ENCODE results near the gene SH3PXD2A.

Gene SH3PXD2A

DNA sequence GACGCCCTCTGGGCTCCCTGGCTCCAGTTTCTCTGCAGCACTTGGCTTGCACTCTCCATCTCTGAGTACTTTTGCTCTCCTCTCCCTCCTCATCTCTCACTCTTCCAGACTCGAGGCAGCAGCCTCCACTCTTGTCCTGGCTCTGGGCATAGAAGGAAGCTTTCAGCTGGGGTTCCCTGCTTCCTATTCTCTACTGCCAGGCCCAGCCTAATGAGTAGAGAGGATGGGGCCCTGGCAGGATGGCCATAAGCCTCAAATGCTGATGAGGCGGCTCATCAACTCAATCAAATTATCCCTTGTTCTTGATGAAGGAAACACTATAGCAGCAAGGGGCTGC is 306.1 kb downstream of the SH3PXD2A start:
- DNase-seq (ENCODE audit: low spot score in 2 of 2), result no peak
- Mint-ChIP-seq H3K9me3 (no peaks in the 10 kb centered on the region), H3K4me3 (no peak overlapping the region), H3K27ac (no peak overlapping the region), H3K36me3 (no peaks in the 10 kb centered on the region), H3K27me3 (peaks cover 10% of the 10 kb centered on the region), H3K4me1 (peaks cover 15% of the 10 kb centered on the region)
- no peak for ATAC-seq (ENCODE audit: low read depth)

DNA sequence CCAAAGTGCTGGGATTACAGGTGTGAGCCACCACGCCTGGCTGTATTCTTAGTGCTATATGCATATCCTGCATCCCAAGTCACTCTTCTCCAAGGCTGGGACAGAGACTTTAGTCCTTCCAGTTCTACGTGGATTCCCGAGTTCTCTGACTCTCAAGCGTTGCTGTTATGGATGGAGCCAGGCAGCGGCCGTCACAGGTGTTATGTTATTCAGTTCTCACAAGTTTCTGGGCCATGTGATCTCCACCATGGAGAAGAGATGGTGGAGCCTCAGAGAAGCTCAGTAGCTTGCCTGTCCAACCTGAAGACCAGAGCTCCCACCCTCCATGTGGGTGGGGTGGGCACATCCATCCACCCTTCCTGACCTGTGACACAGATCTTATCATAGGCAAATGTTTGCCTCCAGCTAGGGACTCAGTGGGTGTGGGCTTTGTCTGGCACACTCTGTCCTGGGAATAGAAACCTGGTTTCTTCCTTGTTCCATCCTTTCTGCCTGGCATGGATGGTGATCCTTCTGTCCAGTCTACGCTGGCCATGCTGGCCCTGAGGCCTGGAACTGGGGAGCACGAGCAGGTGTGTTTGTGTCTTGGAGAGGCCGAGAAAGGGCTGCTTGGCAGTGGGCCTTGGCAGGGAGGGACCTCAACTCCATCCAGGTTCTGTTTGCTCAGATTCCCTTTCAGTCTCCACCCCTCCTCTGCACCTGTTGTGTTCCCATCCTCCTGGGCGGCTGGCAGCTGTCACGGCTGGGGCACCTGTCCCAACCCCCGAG is 306.6 kb downstream of the SH3PXD2A start:
- Mint-ChIP-seq H3K4me3 (no peak overlapping the region), H3K4me1 (peaks cover 13% of the 10 kb centered on the region), H3K36me3 (no peaks in the 10 kb centered on the region), H3K27ac (no peak overlapping the region), H3K9me3 (no peaks in the 10 kb centered on the region), H3K27me3 (peaks cover 7% of the 10 kb centered on the region)
- DNase-seq (ENCODE audit: low spot score in 2 of 2) (no peak), ATAC-seq (ENCODE audit: low read depth) (no peak)

DNA sequence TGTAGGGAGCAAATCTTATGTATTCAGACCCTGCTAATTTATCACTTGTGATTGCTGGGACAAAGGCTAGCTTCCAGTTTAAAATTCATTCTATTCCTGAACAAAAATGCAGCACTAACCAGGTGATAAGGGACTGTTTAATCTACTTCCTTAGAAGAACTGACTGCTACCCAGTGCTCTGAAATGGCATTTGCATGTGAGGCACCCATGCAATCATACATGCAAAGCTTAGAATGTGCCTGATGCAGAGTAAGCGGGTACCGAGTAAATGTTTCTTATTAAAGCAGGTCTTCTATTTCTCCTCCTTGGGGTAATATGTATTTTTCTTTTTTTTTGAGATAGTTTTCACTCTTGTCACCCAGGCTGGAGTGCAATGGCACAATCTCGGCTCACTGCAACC is 307.4 kb downstream of the SH3PXD2A start:
- H3K9me3 Mint-ChIP-seq, result no peaks in the 10 kb centered on the region
- peaks cover 18% of the 10 kb centered on the region for H3K4me1 Mint-ChIP-seq
- no peak overlapping the region for H3K4me3 Mint-ChIP-seq
- DNase-seq (ENCODE audit: low spot score in 2 of 2), result no peak
- no peaks in the 10 kb centered on the region for H3K36me3 Mint-ChIP-seq
- peak; percentile 89 for ATAC-seq (ENCODE audit: low read depth)
- H3K27ac Mint-ChIP-seq, result peak overlapping the region; percentile 22
- peaks cover 7% of the 10 kb centered on the region for H3K27me3 Mint-ChIP-seq

DNA sequence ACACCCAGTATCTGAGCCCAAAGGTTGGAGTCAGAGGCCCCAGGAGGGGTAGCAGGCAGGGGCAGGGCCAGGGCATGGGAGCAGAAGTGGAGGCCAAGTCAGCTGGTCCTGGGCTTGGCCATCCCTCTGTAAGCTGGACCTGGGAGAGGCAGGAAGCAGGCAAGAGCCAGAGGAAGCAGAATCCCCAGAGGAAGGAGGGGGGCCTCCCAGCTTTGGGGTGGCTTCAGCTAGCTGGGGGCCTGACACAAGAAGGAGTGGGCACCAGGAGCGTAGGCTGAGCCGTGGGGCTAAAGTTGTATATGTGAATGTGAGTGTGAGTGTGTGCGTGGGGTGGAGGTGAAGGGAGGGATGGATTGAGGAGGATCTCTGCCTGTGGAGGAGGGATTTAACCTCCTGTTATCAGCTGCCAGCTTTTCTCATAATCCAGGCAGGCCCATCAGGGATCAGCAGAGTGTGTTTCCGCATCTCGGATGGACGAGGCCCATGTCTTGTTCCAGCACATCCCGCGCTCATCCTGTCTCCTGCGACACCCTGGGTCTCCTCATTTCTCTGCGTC is 307.9 kb downstream of the SH3PXD2A start:
- DNase-seq (ENCODE audit: low spot score in 2 of 2), result no peak
- Mint-ChIP-seq H3K9me3 (no peaks in the 10 kb centered on the region), H3K4me1 (peaks cover 23% of the 10 kb centered on the region), H3K27ac (peak overlapping the region; percentile 37), H3K4me3 (no peak overlapping the region), H3K36me3 (no peaks in the 10 kb centered on the region), H3K27me3 (peaks cover 6% of the 10 kb centered on the region)
- no peak for ATAC-seq (ENCODE audit: low read depth)

DNA sequence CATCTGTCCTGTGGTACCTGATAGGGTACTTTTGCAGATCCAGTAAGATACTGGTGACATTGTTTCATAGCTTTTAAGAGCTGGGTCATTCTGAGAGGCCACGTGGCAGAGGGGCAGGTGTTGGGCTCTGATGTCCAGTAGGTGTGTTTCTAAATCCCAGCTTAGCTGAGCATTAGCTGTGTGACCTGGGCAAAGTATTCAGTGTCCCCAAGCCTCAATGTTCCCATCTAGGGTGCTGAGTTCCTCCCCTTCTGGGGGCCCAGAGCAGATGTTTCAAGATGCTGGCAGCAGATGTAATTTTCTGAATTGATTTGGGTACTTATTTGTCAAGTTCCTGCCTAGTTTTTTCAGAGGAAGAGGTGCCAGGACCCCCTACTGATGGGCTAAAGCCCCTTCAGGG is 309.0 kb downstream of the SH3PXD2A start:
- no peak for DNase-seq (ENCODE audit: low spot score in 2 of 2)
- H3K36me3 Mint-ChIP-seq, result no peaks in the 10 kb centered on the region
- ATAC-seq (ENCODE audit: low read depth), result no peak
- peaks cover 23% of the 10 kb centered on the region for H3K4me1 Mint-ChIP-seq
- H3K9me3 Mint-ChIP-seq, result no peaks in the 10 kb centered on the region
- no peak overlapping the region for H3K4me3 Mint-ChIP-seq
- H3K27ac Mint-ChIP-seq, result no peak overlapping the region
- peaks cover 3% of the 10 kb centered on the region for H3K27me3 Mint-ChIP-seq

DNA sequence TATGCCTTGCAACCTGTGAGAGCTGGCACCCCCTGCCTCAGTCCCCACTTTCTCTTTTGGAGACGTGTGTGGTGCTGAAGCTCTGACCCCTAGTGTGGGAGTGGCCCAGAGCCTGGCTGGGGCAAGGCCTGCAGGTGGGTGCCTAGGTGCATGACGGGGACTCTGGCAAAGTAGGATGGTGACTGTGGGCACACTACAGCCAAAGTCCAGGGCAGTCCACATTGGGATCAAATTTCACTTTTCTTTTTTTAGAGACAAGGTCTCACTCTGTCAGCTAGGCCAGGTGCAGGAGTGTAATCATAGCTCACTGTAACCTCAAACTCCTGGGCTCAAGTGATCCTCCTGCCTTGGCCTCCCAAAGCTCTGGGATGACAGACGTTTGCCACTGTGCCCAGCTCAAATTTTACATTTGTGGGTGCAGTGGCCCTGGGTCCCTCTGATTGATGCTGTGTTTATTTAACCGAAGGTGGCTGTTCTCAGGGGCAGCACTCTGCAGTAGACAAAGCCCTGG is 309.6 kb downstream of the SH3PXD2A start:
- DNase-seq (ENCODE audit: low spot score in 2 of 2) (no peak), ATAC-seq (ENCODE audit: low read depth) (no peak)
- Mint-ChIP-seq H3K4me1 (peaks cover 23% of the 10 kb centered on the region), H3K9me3 (no peaks in the 10 kb centered on the region), H3K36me3 (no peaks in the 10 kb centered on the region), H3K4me3 (no peak overlapping the region), H3K27ac (no peak overlapping the region), H3K27me3 (peaks cover 6% of the 10 kb centered on the region)

DNA sequence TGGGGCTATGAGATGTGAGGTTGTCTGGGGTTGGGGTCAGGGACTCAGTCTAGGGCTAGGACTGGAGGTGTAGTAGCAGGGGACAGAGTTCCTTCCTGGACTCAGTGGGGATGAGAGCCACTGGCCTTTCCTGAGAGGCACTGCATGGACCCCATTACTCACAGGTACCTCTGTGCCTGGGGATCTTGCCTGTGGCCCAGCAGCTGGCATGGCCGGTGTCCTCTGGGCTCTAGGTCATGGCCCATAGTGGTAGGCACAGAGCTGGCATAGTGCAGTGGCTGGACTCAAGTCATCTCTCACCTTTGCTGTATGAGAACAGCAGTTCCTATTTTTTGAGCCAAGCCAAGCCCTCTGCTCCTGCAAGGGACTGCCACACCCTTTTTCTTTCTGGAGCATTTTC is 310.0 kb downstream of the SH3PXD2A start:
- no peak overlapping the region for H3K27ac Mint-ChIP-seq
- peaks cover 9% of the 10 kb centered on the region for H3K27me3 Mint-ChIP-seq
- DNase-seq (ENCODE audit: low spot score in 2 of 2) (no peak), ATAC-seq (ENCODE audit: low read depth) (no peak)
- no peak overlapping the region for H3K4me3 Mint-ChIP-seq
- peaks cover 23% of the 10 kb centered on the region for H3K4me1 Mint-ChIP-seq
- no peaks in the 10 kb centered on the region for H3K9me3 Mint-ChIP-seq
- no peaks in the 10 kb centered on the region for H3K36me3 Mint-ChIP-seq

DNA sequence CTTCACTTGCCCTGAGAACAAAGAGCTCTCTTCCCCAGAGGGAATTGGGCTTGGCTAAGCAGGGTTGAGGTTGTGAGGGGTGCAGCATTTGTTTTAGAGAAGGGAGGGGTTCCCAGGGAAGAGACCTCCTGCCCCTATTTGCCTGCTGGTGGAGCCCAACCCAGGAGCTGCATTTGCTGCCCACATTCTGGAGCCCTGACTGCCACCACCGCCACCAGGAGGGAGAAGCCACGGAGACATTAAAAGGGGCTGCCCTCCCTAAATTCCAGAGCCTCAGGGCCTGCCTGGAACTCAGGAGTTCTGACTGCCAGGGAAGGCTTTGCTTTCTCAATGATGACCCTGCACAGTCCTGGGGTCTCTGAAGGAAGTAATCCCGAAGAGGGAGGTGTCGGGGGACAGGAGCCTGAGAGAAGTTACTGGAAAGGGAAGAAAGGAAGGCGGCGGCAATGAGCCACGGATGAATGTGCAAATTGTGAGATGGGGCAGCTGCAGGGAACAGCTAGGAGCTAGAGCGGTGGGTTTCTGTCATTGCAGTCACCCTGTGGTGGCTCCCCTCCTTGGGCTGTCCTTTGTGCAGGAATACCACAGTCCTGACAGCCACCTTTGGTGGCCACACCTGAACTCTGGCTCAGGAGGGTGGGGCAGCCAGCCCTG is 310.6 kb downstream of the SH3PXD2A start:
- peaks cover 23% of the 10 kb centered on the region for H3K4me1 Mint-ChIP-seq
- no peak for ATAC-seq (ENCODE audit: low read depth)
- no peak overlapping the region for H3K27ac Mint-ChIP-seq
- peaks cover 9% of the 10 kb centered on the region for H3K27me3 Mint-ChIP-seq
- H3K9me3 Mint-ChIP-seq, result no peaks in the 10 kb centered on the region
- no peaks in the 10 kb centered on the region for H3K36me3 Mint-ChIP-seq
- no peak overlapping the region for H3K4me3 Mint-ChIP-seq
- no peak for DNase-seq (ENCODE audit: low spot score in 2 of 2)
